Tibial nerve (tissue), 4 donors: ENCODE data around the gene MBLAC2. TPM values are rescaled to one million over a fixed set of nuclear protein-coding genes. Genes with fewer than 3 reads are reported as not detected.

Source experiments
- DNase-seq, 2 donors: peaks; one replicate each; pipeline ENCODE4 v3.0.0-alpha.2; 2019; ENCODE audit warnings: low spot score in 2 of 2
- H3K27ac ChIP-seq, 4 donors: fragments of 200-600 bp; sonication (generic) in 3 of 4; one replicate each; pipeline ENCODE4 v1.5.1; 2017 to 2019; ENCODE audit warnings: mild to moderate bottlenecking in 1 of 4
- H3K27me3 ChIP-seq, 2 donors: fragments of 200-600 bp; sonication (generic) in 1 of 2; one replicate each; pipeline versions ENCODE4 v1.5.1 to v1.6.0; 2017 to 2019
- H3K36me3 ChIP-seq, 3 donors: fragments of 200-600 bp; sonication (generic); one replicate each; pipeline ENCODE4 v1.5.1; 2018 to 2019
- H3K4me1 ChIP-seq, 4 donors: fragments of 200-600 bp; sonication (generic) in 3 of 4; one replicate each; pipeline ENCODE4 v1.5.1; 2017 to 2019
- H3K4me3 ChIP-seq, 4 donors: fragments of 200-600 bp; sonication (generic) in 3 of 4; one replicate each; pipeline ENCODE4 v1.5.1; 2017 to 2019; ENCODE audit warnings: mild to moderate bottlenecking in 1 of 4, moderate library complexity in 1 of 4
- H3K9me3 ChIP-seq, 4 donors: fragments of 200-600 bp; sonication (generic) in 3 of 4; one replicate each; pipeline ENCODE4 v1.5.1; 2017 to 2019
- EP300 ChIP-seq, 2 donors: sonication (generic); formaldehyde crosslinking; IDR thresholded peaks; one replicate each; pipeline ENCODE4 v1.6.1; 2017; ENCODE audit warnings: antibody characterized with exemption in 2 of 2, mild to moderate bottlenecking in 1 of 2
- POLR2A ChIP-seq, 2 donors: fragments of 450-650 bp; IDR thresholded peaks; one replicate each; pipeline ENCODE4 v1.6.1; 2017; ENCODE audit warnings: antibody characterized with exemption in 2 of 2, mild to moderate bottlenecking in 2 of 2, moderate library complexity in 2 of 2
- WGBS, 2 donors: methylation state at CpG; one replicate each; pipeline ENCODE4 v1.1.5; 2018; 5-methylcytosine and 5-hydroxymethylcytosine counted together
- total RNA-seq, 4 donors: library from RNA; depleted of rRNA; stranded (reverse); fragments of >200 nt; gene quantifications; one replicate each; pipeline ENCODE4 v1.1.0, GENCODE V29; 2016
- TF ChIP-seq, protein P1 (sequence below), 5 experiments: fragments of 200-600 bp in 3 of 5; fragments of 450-650 bp in 2 of 5; sonication (generic) in 3 of 5; IDR thresholded peaks; one replicate each; pipeline ENCODE4 v1.5.1; 2016 to 2019; ENCODE audit warnings: antibody characterized with exemption in 5 of 5, mild to moderate bottlenecking in 3 of 5, moderate library complexity in 2 of 5

The MBLAC2 gene
- total RNA-seq, 4 donors from 2014 or later: 8.2 to 10.5 (median 8.8) TPM

DNA sequence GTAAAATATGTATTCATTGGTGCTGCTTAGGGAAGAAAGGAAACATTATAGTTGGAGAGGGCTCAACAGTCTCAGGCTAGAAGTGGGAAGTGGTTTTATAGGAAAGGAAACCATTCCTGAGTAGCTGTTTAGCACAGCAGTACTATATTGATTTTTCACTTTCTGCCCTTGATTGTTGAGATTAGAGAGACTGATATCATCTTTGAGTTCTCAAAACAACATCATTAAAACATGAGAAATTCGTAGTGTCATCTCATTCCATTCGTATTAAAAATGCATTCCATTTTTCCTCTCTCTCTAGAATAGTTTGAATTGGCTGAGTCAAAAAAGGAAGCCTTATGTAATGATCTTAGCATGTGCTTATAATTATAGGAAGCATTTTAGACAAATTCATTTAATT, 14.2 kb upstream of the MBLAC2 start:
- H3K4me1 ChIP-seq: no peaks in the 10 kb centered on the region
- DNase-seq: no peak
- no peaks in the 10 kb centered on the region for H3K27me3 ChIP-seq
- peaks cover 0 to 15% (median 0%) of the 10 kb centered on the region in 3 donors for H3K36me3 ChIP-seq
- no peak overlapping the region for H3K27ac ChIP-seq
- 8 to 12% methylated on average over 2 of the region's 2 CpGs for WGBS, 2 donors
- no peaks in the 10 kb centered on the region for H3K9me3 ChIP-seq
- H3K4me3 ChIP-seq: no peak overlapping the region
- TF ChIP-seq EP300 (IDR thresholded peaks at IDR 0.05) (no peak), POLR2A (IDR thresholded peaks at IDR 0.05) (no peak)
- TF ChIP-seq, protein P1, sequence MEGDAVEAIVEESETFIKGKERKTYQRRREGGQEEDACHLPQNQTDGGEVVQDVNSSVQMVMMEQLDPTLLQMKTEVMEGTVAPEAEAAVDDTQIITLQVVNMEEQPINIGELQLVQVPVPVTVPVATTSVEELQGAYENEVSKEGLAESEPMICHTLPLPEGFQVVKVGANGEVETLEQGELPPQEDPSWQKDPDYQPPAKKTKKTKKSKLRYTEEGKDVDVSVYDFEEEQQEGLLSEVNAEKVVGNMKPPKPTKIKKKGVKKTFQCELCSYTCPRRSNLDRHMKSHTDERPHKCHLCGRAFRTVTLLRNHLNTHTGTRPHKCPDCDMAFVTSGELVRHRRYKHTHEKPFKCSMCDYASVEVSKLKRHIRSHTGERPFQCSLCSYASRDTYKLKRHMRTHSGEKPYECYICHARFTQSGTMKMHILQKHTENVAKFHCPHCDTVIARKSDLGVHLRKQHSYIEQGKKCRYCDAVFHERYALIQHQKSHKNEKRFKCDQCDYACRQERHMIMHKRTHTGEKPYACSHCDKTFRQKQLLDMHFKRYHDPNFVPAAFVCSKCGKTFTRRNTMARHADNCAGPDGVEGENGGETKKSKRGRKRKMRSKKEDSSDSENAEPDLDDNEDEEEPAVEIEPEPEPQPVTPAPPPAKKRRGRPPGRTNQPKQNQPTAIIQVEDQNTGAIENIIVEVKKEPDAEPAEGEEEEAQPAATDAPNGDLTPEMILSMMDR (IDR thresholded peaks at IDR 0.05): no peak

DNA sequence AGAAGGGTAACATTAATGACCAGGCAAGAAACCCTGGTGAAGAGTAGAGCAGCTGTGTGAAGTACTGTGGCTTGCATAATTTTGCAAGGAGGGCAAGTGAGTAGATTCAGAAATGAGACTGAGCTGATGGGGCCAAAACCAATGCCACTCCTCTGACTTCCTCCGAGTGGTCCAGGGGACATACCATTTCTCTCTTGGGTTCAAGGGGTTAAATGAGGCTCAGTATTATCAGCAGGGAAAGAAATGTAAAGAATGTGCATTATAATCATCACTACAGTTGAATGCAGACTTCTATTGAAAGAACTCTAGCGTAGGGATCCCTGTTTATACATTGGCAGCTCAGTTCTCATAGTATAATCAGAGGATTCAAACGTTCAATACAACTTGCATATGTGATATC, 10.0 kb upstream of the MBLAC2 start:
- DNase-seq: no peak
- WGBS, 2 donors: 41 to 45% methylated on average over 3 of the region's 3 CpGs
- Histone ChIP-seq H3K36me3 (peaks cover 0 to 10% (median 0%) of the 10 kb centered on the region in 3 donors), H3K27ac (no peak overlapping the region), H3K27me3 (no peaks in the 10 kb centered on the region), H3K9me3 (no peaks in the 10 kb centered on the region), H3K4me1 (no peaks in the 10 kb centered on the region), H3K4me3 (no peak overlapping the region)
- TF ChIP-seq POLR2A (IDR thresholded peaks at IDR 0.05) (no peak), EP300 (IDR thresholded peaks at IDR 0.05) (no peak)
- TF ChIP-seq, protein P1 (IDR thresholded peaks at IDR 0.05): no peak

DNA sequence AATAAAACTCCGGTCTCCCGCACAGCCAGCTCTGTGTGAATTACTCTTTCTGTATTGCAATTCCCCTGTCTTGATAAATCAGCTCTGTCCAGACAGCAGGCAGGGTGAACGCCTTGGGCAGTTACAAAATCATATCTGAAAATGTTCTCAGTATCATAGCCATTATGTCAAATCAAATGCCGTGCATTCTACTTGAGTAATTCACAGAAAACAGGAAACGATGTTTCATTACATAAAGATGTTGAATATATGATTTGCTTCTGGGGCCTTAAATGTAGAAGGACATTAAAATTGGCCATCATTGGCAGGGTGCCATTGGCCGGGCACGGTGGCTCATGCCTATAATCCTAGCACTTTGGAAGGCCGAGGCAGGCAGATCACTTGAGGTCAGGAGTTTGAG, 8.6 kb upstream of the MBLAC2 start:
- TF ChIP-seq EP300 (IDR thresholded peaks at IDR 0.05): no peak
- no peak for TF ChIP-seq POLR2A (IDR thresholded peaks at IDR 0.05)
- TF ChIP-seq, protein P1 (IDR thresholded peaks at IDR 0.05): no peak
- 86 to 91% methylated on average over 8 of the region's 8 CpGs for WGBS, 2 donors
- DNase-seq: no peak
- Histone ChIP-seq H3K9me3 (no peaks in the 10 kb centered on the region), H3K4me3 (no peak overlapping the region), H3K4me1 (no peaks in the 10 kb centered on the region), H3K27ac (no peak overlapping the region), H3K27me3 (no peaks in the 10 kb centered on the region), H3K36me3 (peaks cover 0 to 10% (median 0%) of the 10 kb centered on the region in 3 donors)

DNA sequence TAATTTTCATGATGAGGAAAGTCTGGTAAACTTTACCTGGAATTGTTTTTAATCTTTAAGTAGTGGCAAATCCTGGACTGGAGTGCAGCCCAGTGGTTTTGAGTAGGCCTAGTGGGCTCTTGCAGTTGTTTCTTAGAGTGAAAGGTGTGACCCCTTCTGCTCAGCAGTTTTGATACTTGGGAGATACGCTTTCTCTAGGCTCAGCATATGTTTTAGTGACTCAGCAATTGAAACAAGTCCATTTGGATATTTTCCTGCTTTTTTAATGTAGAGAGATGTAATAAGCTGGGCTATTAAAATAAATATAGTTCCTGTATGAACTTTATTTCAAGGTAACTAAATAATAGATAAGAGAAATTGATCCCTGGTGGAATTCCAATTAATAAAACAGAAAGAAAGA, 6.1 kb upstream of the MBLAC2 start:
- Histone ChIP-seq H3K9me3 (no peaks in the 10 kb centered on the region), H3K27ac (no peak overlapping the region), H3K27me3 (no peaks in the 10 kb centered on the region), H3K36me3 (no peaks in the 10 kb centered on the region), H3K4me3 (no peak overlapping the region), H3K4me1 (peaks cover 0 to 11% (median 3%) of the 10 kb centered on the region in 4 donors)
- DNase-seq: no peak
- TF ChIP-seq, protein P1 (IDR thresholded peaks at IDR 0.05): no peak
- no peak for TF ChIP-seq POLR2A (IDR thresholded peaks at IDR 0.05)
- 88 to 89% methylated on average over 1 of the region's 1 CpG for WGBS, 2 donors

DNA sequence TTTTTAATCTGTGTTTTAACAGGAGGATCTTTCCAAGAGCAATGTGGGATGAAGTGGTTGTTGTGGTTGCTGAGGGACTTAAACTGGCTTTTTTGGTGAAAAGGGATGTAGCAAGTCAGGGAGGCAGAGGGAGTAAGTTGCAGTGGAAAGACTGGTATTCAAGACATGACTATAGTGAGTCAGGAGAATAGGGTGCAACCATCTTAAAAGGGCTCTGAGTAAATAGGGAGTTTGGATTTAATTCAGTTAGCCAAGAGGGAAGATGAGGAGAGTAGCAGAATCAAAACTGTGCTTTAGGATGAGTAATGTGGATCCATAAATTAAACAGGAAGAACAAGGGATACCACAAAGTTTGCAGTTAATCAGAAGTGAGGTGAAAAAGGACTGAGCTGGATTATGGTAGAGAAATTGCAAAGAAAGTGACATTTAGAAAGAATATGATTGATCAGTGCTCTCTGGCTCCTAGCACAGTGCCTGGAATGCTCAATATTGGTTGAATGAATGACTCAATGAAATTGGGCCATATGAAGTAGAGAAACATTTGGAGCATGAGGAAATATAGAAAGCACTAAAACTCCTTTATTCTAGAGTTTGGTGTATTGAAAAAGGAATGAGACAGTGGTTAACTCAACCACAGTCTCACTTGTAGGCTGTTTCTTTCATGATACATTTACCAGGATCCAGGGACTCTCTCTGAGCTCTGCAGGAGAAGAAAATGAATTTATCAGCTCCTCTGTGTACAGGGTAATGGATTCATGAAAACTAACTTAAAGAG, 5.2 kb upstream of the MBLAC2 start:
- Histone ChIP-seq H3K27ac (no peak overlapping the region), H3K36me3 (no peaks in the 10 kb centered on the region), H3K4me3 (no peak overlapping the region), H3K4me1 (peaks cover 0 to 17% (median 6%) of the 10 kb centered on the region in 4 donors), H3K9me3 (no peaks in the 10 kb centered on the region), H3K27me3 (no peaks in the 10 kb centered on the region)
- TF ChIP-seq, protein P1 (IDR thresholded peaks at IDR 0.05): no peak
- no peak for TF ChIP-seq EP300 (IDR thresholded peaks at IDR 0.05)
- no peak for DNase-seq
